H1 (cell line): Measurements from ENCODE around the gene INKA2.

Source experiments
- EP300 ChIP-seq, 2 experiments: IDR thresholded peaks; 1 replicate in 1 of 2; 2 replicates in 1 of 2; pipeline ENCODE4 v1.6.1; 2011 to 2012; ENCODE audit warnings: low read depth in 2 of 2, low read length in 2 of 2, mild to moderate bottlenecking in 2 of 2, borderline replicate concordance in 1 of 2, inconsistent platforms in 1 of 2, moderate library complexity in 1 of 2
- JUND ChIP-seq: IDR thresholded peaks from 2 replicates; pipeline ENCODE4 v1.6.1; 2011; ENCODE audit warnings: mild to moderate bottlenecking, improper control_type of control experiment, low read length
- POLR2A ChIP-seq, 2 experiments: IDR thresholded peaks; 1 replicate in 1 of 2; 2 replicates in 1 of 2; pipeline ENCODE4 v1.6.1; 2011; ENCODE audit warnings: low read depth in 2 of 2, low read length in 2 of 2, mild to moderate bottlenecking in 2 of 2; ENCODE audit errors: control extremely low read depth in 1 of 2
- RAD21 ChIP-seq, 2 experiments: IDR thresholded peaks in 1 of 2; conservative IDR thresholded peaks in 1 of 2; 2 replicates each; pipeline ENCODE4 v1.6.1; 2011; ENCODE audit warnings: low read depth in 2 of 2, low read length in 2 of 2, improper control_type of control experiment in 1 of 2, inconsistent platforms in 1 of 2, mild to moderate bottlenecking in 1 of 2, moderate library complexity in 1 of 2
- ZNF274 ChIP-seq: IDR thresholded peaks from 2 replicates; pipeline ENCODE4 v1.7.0; 2012; ENCODE audit warnings: low read length, borderline replicate concordance; ENCODE audit errors: extremely low read depth

DNA sequence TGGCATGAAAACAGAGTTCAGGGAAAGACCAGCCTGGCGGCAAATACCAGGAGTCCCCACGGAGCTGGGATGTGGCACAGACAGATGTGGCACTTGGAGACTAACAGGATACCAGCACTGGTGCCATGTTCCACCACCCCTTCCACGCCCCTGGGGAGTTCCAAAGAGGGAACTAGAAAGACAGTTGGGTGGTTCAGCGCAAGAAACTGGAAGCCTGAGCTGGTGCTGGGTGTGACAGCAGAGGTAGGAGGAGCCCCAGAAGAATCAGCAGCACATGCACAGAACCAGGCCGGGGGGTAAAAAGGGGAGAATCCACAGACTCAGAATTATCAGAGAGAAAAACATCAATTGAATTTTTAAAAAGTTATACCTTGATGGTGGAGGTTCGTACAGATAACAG, 38.9 kb upstream of the INKA2 start:
- no peak for TF ChIP-seq ZNF274
- TF ChIP-seq JUND: no peak
- no peak for TF ChIP-seq EP300 (IDR thresholded peaks at IDR 0.05; ENCODE audit: borderline replicate concordance in 1 of 2, low read depth in 2 of 2, low read length in 2 of 2)
- no peak for TF ChIP-seq RAD21 (IDR thresholded peaks at IDR 0.05 in 1 of 2, conservative IDR thresholded peaks at IDR 0.05 in 1 of 2; ENCODE audit: low read depth in 2 of 2, low read length in 2 of 2)
- TF ChIP-seq POLR2A (IDR thresholded peaks at IDR 0.05; ENCODE audit: control extremely low read depth in 1 of 2, low read depth in 2 of 2, low read length in 2 of 2): no peak
